ENCODE results near the gene HGFAC.
A peak's percentile ranks its signal among the peaks of the same experiment; 100 is the strongest.

The HGFAC gene

GRCh38 chr4:3440979-3441500 lies 728 bp upstream of the HGFAC start:
- Histone ChIP-seq H3K27ac (ENCODE audit: low read length) (no peak overlapping the region), H3K4me3 (ENCODE audit: low read length) (no peak overlapping the region), H3K36me3 (replicated peaks; ENCODE audit: low read depth, low read length) (no peaks in the 10 kb centered on the region), H3K27me3 (ENCODE audit: low read depth, low read length) (no peaks in the 10 kb centered on the region), H3K4me2 (ENCODE audit: low read length) (no peak overlapping the region), H3K9me3 (ENCODE audit: insufficient read depth, low read length) (no peaks in the 10 kb centered on the region), H2AFZ (ENCODE audit: low read depth, low read length) (no peak overlapping the region), H3K79me2 (ENCODE audit: low read length) (no peaks in the 10 kb centered on the region), H3K9ac (ENCODE audit: low read length) (no peak overlapping the region), H3K4me1 (ENCODE audit: low read length) (peaks cover 5% of the 10 kb centered on the region; the same call in 1 of the 2 replicates), H4K20me1 (ENCODE audit: insufficient read depth, low read length) (no peaks in the 10 kb centered on the region)
- TF ChIP-seq CTCF (IDR thresholded peaks at IDR 0.05; ENCODE audit: low read depth, low read length): no peak
- no peak for TF ChIP-seq EZH2phosphoT487 (IDR thresholded peaks at IDR 0.05; ENCODE audit: low read depth)

- H3K4me1 ChIP-seq (ENCODE audit: low read length): no peaks in the 10 kb centered on the region
- H3K27me3 ChIP-seq (ENCODE audit: low read depth, low read length): no peaks in the 10 kb centered on the region
- H4K20me1 ChIP-seq (ENCODE audit: insufficient read depth, low read length): no peaks in the 10 kb centered on the region
- TF ChIP-seq CTCF (IDR thresholded peaks at IDR 0.05; ENCODE audit: low read depth, low read length): no peak
- TF ChIP-seq EZH2phosphoT487 (IDR thresholded peaks at IDR 0.05; ENCODE audit: low read depth): no peak
- no peaks in the 10 kb centered on the region for H3K36me3 ChIP-seq (replicated peaks; ENCODE audit: low read depth, low read length)
- H3K9me3 ChIP-seq (ENCODE audit: insufficient read depth, low read length): no peaks in the 10 kb centered on the region
- no peaks in the 10 kb centered on the region for H3K79me2 ChIP-seq (ENCODE audit: low read length)
- H3K27ac ChIP-seq (ENCODE audit: low read length): no peak overlapping the region
- H3K9ac ChIP-seq (ENCODE audit: low read length): no peak overlapping the region
- no peak overlapping the region for H3K4me3 ChIP-seq (ENCODE audit: low read length)
- H3K4me2 ChIP-seq (ENCODE audit: low read length): no peak overlapping the region
- H2AFZ ChIP-seq (ENCODE audit: low read depth, low read length): peak overlapping the region; percentile 57; the same call in 1 of the 2 replicates
These were observed 741 bp downstream of the HGFAC start for GRCh38 chr4:3442460-3442958.

GRCh38 chr4:3442959-3443749 lies 1.4 kb downstream of the HGFAC start:
- peak overlapping the region; percentile 65 for H3K4me2 ChIP-seq (ENCODE audit: low read length)
- peak overlapping the region; percentile 45 for H3K4me3 ChIP-seq (ENCODE audit: low read length)
- no peaks in the 10 kb centered on the region for H3K4me1 ChIP-seq (ENCODE audit: low read length)
- no peaks in the 10 kb centered on the region for H3K27me3 ChIP-seq (ENCODE audit: low read depth, low read length)
- H3K79me2 ChIP-seq (ENCODE audit: low read length): no peaks in the 10 kb centered on the region
- H3K9me3 ChIP-seq (ENCODE audit: insufficient read depth, low read length): no peaks in the 10 kb centered on the region
- H3K9ac ChIP-seq (ENCODE audit: low read length): no peak overlapping the region
- no peaks in the 10 kb centered on the region for H4K20me1 ChIP-seq (ENCODE audit: insufficient read depth, low read length)
- H3K36me3 ChIP-seq (replicated peaks; ENCODE audit: low read depth, low read length): no peaks in the 10 kb centered on the region
- H3K27ac ChIP-seq (ENCODE audit: low read length): no peak overlapping the region
- TF ChIP-seq CTCF (IDR thresholded peaks at IDR 0.05; ENCODE audit: low read depth, low read length): peak; percentile 91
- no peak for TF ChIP-seq EZH2phosphoT487 (IDR thresholded peaks at IDR 0.05; ENCODE audit: low read depth)
- peak overlapping the region; percentile 57; the same call in 1 of the 2 replicates for H2AFZ ChIP-seq (ENCODE audit: low read depth, low read length)

- Histone ChIP-seq H3K36me3 (replicated peaks; ENCODE audit: low read depth, low read length) (no peaks in the 10 kb centered on the region), H3K4me3 (ENCODE audit: low read length) (no peak overlapping the region; the same call in 1 of the 2 replicates), H2AFZ (ENCODE audit: low read depth, low read length) (no peak overlapping the region; the same call in 1 of the 2 replicates), H3K79me2 (ENCODE audit: low read length) (no peaks in the 10 kb centered on the region), H3K4me2 (ENCODE audit: low read length) (peak overlapping the region; percentile 65), H3K4me1 (ENCODE audit: low read length) (no peaks in the 10 kb centered on the region), H3K9ac (ENCODE audit: low read length) (no peak overlapping the region), H4K20me1 (ENCODE audit: insufficient read depth, low read length) (no peaks in the 10 kb centered on the region), H3K27me3 (ENCODE audit: low read depth, low read length) (no peaks in the 10 kb centered on the region), H3K9me3 (ENCODE audit: insufficient read depth, low read length) (no peaks in the 10 kb centered on the region), H3K27ac (ENCODE audit: low read length) (no peak overlapping the region)
- TF ChIP-seq EZH2phosphoT487 (IDR thresholded peaks at IDR 0.05; ENCODE audit: low read depth): no peak
- TF ChIP-seq CTCF (IDR thresholded peaks at IDR 0.05; ENCODE audit: low read depth, low read length): no peak
These were observed 2.1 kb downstream of the HGFAC start for GRCh38 chr4:3443750-3444309.
